Mucosa of gallbladder (tissue), 1 donor: ENCODE results near the gene SNRPA. TPM values are rescaled to one million over a fixed set of nuclear protein-coding genes. Genes with fewer than 3 reads are reported as not detected.
"Not testable (repeated sequence)": the region's sequence is repeated elsewhere in the genome, so short reads cannot be mapped to it uniquely, and the experiment has no call there.

Experiments used
- DNase-seq: peaks from one replicate; pipeline ENCODE4 v3.0.0-alpha.2; 2020; ENCODE audit warnings: low spot score
- total RNA-seq: library from RNA; stranded (reverse); gene quantifications from one replicate; pipeline ENCODE4 v1.2.1, GENCODE V29; 2021
- donor health status: DM: no; HTN: no; CAD: no.

SNRPA gene
- total RNA-seq, 1 donor from 2014 or later, result 58.1 TPM

DNA sequence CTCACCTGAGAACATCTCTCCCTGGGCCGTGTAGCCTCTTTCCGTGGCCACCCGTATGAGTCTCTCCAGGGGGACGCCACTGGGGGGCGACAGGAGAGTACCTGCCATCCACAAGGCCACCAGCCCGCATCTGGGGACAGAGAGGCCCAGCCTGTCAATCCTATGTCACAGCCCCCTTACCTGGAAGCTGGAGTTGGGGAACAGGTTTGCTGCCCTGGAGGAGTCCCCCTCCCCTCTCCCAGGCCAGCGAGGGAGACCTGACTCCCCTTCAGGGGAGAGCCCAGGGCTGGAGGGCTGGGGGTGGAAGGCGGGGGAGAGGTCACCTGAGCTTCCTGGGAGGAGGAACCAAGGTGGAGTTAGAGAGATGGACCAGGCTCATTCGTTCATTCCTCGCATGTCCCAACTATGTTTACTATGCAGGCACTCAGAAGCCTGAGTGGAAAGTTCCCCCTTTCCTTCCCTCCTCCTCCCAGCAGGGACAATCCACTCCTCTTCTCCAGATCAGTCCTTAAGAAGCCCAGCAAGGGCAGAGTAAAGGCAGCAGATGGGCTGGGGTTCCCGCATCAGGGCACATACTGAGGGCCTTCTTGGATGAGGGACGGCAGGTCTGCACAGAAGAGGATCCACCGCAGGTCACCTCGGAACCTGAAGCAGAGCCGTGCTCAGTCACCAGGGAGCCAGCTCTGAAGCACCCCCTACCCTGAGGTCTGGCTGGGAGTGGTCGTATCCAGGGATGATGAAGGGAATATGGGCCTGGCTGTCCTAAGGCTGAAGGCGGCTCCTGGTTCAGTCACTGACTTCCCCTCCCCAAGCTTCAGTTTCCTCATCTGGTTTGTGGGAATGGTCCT, 6.2 kb upstream of the SNRPA start:
- no peak for DNase-seq

- DNase-seq, result no peak
These were observed 5.6 kb upstream of the SNRPA start for GRCh38 chr19:40745402-40745780.

- no peak for DNase-seq
These were observed 3.5 kb upstream of the SNRPA start for GRCh38 chr19:40747536-40747935.

- DNase-seq, result peak; percentile 100
These were observed 737 bp upstream of the SNRPA start, which contains the start of gene ACTMAP for GRCh38 chr19:40750058-40750873. Gene ACTMAP, minus strand, starts transcription at chr19:40750477. Its CDS starts 674 bp downstream, at chr19:40749803.

GRCh38 chr19:40752257-40752781, 1.3 kb downstream of the SNRPA start:
- DNase-seq, result no peak

DNA sequence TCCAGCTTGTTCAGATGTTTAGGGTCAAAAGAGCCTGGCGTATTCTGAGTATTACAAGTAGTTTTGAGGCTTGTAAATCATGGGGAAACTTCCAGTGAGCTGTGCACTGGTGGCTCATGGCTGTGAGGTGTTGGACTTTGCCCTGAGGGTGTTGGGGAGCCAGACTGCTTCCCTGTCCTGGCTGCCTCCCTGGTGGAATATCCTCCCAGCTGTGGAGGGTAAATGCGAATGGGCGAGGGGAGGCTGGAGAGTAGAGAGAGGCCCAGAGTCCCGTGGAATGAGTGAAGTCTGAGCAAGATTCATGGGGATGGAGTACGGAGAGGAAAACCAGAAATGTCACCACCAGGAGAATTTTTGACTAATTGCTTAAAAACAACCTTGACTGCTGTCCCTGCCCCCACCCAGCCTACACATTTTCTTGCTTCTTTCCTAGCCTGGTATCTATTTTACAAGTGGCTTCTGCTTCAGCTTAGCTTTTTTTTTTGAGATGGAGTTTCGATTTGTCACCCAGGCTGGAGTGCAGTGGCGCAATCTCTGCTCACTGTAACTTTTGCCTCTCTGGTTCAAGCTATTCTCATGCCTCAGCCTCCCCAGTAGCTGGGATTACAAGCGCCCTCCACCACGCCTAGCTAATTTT, 3.7 kb downstream of the SNRPA start:
- DNase-seq, result no peak

- DNase-seq, result no peak
These were observed 4.2 kb downstream of the SNRPA start for GRCh38 chr19:40755248-40755624.

GRCh38 chr19:40755791-40756190, 4.8 kb downstream of the SNRPA start:
- DNase-seq, result no peak

GRCh38 chr19:40756502-40757110, 5.6 kb downstream of the SNRPA start:
- no peak for DNase-seq

DNA sequence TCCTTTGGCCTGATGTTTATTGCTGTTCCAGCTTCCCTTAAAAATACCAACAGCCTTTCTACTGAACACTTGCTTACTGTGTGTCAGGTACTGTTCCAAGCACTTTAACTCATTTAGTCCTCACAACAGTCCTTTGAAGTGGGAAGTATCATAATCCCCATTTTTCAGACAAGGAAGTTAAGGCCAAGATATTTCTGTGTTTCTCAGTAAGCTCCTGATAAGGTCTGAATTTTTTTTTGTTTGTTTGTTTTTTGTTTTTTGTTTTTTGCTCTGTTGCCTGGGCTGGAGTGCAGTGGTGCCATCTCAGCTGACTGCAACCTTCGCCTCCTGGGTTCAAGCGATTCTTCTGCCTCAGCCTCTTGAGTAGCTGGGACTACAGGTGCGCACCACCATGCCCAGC, 7.5 kb downstream of the SNRPA start:
- no peak for DNase-seq

DNA sequence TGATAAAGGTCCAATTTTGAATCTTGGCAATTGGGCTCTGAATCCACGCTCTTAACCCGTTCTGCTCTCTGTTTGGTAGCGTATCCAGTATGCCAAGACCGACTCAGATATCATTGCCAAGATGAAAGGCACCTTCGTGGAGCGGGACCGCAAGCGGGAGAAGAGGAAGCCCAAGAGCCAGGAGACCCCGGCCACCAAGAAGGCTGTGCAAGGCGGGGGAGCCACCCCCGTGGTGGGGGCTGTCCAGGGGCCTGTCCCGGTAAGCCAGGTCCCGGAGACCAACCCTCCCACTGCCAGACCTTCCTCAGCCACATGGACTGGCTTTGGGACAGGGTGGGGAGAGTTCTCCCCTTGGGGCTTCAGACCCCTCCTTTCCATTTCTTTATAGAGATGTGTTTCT, 8.3 kb downstream of the SNRPA start:
- DNase-seq, result no peak

GRCh38 chr19:40762754-40763470, 11.9 kb downstream of the SNRPA start:
- no peak for DNase-seq

- no peak for DNase-seq
These were observed 12.5 kb downstream of the SNRPA start for GRCh38 chr19:40763526-40763925.

DNA sequence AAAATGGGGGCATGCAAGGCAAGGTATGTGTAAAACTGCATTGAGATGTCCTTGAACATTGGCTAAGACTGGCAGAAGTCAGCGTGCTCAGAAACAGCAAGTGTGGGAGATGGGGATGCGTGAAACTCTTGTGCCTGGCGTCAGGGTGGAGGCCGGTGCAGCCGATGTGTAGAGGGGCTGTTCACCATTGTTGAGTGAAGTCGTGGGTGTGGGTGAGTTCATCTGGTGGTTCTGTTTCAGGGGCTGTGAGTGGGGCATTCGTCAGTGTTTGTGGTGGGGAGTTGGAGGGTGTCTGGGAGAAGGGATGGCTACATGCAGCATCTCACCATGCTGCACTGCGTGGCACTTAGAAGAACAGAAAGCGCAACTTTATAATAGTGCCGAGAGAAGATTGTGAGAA, 13.0 kb downstream of the SNRPA start:
- DNase-seq, result no peak

GRCh38 chr19:40766385-40766784, 15.4 kb downstream of the SNRPA start:
- DNase-seq, result not testable (repeated sequence)

DNA sequence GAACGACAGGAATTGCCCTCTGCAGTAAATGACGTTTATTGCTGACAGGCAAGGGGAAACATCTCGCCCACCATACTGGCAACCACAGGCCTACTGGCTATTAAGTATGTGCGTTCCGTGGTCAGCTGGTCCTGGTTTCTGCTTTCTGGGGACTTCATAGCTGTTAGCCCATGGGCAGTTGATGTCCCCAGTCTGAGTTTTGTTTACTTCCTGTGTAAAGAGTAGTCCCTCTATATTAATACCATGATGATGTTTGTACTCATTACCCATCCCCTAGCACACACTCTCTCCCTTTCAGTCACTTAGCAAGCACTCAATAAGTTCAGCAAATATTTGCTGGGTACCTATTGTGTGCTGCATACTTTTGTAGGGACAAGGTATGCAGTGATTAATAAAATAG, 17.9 kb downstream of the SNRPA start:
- DNase-seq, result no peak

GRCh38 chr19:40771101-40771862, 20.3 kb downstream of the SNRPA start:
- DNase-seq, result not testable (repeated sequence)

GRCh38 chr19:40774916-40775631, 24.1 kb downstream of the SNRPA start, which contains the start of gene MIA:
Gene MIA, plus strand, starts transcription at chr19:40775521. Its CDS starts 22 bp downstream, at chr19:40775543.
- DNase-seq, result no peak

- no peak for DNase-seq
These were observed 24.6 kb downstream of the SNRPA start for GRCh38 chr19:40775632-40776022.

DNA sequence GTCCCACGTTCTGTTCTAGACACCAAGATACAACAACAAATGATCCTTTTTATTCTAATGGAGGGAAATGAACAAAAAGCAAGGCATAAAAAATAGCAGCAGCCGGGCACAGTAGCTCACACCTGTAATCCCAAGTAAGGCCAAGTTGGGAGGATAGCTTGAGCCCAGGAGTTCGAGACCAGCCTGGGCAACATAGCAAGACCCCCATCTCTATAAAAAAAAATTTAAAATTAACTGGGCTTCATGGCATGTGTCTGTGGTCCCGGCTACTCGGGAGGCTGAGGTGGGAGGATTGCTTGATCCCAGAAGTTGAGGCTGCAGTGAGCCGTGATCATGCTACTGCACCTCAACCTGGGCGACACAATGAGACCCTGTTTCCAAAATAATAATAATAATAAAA, 25.4 kb downstream of the SNRPA start:
- DNase-seq, result no peak
